Measurements from ENCODE around the gene HEXIM1.
A peak's percentile ranks its signal among the peaks of the same experiment; 100 is the strongest.

Gene HEXIM1

DNA sequence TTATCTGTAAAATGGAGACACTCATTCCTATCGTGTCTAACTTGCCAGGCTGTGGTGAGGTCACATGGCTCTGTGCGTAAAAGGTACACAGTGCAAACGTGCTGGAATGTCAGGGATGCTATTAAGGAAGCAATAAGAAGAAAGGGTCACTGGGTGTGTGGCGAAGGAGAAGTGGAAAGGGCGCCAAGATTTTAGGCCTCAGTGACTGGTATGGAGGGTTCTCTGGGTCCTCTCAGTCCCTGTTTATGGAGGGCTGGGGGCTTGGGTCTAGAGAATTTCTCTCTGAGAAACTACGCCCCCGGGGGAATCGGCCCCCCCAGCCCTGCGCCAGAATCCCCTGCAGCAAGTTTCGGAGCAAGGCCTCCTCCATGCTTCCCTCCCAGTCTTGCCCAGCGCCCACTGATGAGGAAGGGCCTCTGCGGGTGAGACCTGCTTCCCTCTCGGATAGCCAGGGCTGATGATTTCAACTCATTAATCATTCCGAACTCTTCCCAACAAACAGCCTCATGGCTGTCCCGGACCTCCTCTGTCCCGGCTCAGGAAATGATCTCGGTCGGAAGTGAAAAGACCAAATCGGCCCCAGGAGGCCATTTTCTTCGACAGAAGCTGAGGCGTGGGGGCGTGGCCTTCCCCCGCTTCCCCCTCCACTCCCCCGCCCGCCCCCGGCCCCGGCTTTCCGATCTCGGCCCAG lies 1.2 kb upstream of the HEXIM1 start:
- no peak for DNase-seq (ENCODE audit: low spot score)

GRCh38 chr17:45147581-45148182 lies 593 bp upstream of the HEXIM1 start:
- DNase-seq (ENCODE audit: low spot score) = peak; percentile 77

GRCh38 chr17:45149037-45149668 lies 878 bp downstream of the HEXIM1 start:
- peak; percentile 78 for DNase-seq (ENCODE audit: low spot score)

DNA sequence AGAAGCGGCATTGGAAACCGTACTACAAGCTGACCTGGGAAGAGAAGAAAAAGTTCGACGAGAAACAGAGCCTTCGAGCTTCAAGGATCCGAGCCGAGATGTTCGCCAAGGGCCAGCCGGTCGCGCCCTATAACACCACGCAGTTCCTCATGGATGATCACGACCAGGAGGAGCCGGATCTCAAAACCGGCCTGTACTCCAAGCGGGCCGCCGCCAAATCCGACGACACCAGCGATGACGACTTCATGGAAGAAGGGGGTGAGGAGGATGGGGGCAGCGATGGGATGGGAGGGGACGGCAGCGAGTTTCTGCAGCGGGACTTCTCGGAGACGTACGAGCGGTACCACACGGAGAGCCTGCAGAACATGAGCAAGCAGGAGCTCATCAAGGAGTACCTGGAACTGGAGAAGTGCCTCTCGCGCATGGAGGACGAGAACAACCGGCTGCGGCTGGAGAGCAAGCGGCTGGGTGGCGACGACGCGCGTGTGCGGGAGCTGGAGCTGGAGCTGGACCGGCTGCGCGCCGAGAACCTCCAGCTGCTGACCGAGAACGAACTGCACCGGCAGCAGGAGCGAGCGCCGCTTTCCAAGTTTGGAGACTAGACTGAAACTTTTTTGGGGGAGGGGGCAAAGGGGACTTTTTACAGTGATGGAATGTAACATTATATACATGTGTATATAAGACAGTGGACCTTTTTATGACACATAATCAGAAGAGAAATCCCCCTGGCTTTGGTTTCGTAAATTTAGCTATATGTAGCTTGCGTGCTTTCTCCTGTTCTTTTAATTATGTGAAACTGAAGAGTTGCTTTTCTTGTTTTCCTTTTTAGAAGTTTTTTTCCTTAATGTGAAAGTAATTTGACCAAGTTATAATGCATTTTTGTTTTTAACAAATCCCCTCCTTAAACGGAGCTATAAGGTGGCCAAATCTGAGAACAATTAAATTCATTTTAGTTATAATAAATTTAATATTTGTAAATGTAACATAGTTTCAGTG lies 1.7 kb downstream of the HEXIM1 start:
- DNase-seq (ENCODE audit: low spot score) = no peak

DNA sequence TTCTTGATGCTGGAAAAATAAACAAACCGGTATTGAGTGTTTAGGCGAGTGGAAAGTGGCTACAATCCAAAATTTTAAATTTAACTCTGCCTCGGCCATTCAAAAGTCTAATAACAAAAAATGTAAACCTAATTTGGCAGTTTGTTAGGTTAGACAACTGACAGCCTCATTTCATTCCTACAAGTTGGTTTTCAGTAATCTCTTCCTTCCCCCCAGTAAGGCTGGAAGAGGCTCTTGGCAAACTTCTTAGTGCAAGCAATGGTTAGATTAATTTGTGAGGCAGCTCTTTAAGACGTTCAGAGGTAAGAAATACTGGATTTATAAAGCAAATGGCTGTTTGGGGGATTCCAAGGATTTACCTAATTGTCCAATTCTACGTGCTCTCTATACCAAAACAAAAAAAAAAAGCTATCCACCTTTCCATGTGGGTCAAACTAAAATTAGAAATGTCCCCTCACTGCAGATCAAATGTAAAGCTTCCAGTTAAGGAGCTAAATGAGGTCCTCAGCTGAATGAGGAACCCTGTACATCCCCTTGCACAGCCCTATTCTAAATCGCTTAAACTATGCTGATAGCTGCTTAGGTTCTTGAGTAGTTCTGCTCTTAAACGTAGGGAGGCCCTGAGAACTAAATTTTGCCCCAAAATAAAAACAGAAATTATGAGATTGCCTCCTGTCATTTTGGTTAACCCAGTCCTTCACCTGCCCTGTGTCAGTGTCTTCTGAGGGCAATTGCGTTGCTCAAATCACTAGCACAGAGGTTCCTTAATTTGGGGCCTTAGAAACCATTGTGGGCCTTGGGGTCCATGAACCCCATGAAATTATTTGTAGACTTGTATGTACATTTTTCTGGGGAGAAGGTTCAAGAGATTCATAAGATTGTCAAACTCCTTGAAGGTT lies 2.9 kb downstream of the HEXIM1 start:
- no peak for DNase-seq (ENCODE audit: low spot score)

GRCh38 chr17:45155029-45155428 lies 6.8 kb downstream of the HEXIM1 start:
- DNase-seq (ENCODE audit: low spot score) = no peak

DNA sequence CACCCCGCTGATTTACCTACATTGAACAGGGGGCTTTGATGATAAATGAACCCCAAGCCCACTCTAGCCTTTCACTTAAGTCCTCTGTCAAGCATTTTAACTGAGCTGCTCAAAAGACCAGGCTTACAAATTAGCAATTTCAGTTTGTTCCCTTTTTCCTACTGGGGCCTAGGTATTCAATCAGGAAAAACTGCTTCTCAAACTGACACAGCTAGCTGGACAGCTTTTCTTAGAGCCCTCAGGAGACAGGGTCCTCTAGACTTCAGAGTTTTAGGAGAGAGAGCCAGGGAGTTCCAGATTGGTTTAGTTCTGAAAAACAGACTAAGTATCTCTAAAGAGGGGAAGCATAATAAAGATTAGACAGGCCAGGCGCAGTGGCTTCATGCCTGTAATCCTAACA lies 7.2 kb downstream of the HEXIM1 start:
- DNase-seq (ENCODE audit: low spot score) = no peak

- no peak for DNase-seq (ENCODE audit: low spot score)
These were observed 8.0 kb downstream of the HEXIM1 start for GRCh38 chr17:45156242-45156641.

DNA sequence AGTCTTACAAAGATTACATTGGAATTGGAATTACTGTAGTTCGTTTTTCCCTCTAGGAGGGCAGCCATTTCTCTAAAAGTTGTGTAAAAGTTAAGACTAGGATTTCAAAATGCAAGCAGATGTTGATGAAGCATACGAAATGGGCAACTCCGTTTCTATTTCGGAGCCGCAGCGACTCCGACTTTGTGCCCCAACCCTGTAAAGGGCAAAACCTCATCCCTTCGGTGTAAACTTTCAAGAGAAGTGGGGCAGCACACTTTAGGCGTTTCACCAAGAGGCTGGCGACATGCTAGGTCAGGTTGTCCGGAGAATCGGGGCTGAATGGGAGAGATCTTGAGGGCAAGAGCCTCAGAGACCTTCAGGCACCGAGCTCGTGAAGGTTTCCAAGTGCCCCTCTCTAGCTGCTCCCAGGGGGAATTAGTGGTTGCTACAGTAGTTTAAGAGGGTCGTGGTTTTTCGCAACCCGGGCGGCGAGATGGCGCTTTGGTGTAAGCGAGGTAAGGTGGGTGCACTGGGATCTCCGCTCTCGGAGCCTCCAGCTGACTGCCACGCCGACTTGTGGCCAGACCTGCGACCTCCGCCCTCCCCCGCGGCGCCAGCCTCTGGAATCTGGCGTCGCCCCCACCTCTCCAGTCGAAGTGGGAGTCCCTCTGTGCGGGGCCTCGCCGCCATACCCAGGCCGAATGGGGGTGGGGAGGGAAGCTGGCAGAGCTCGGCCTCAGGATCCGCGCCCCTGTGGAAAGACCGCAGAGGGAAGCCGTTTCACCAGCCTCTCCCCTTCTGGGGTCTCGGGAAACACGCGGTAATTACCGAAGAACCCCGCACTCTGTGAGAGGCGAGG lies 12.4 kb downstream of the HEXIM1 start:
- no peak for DNase-seq (ENCODE audit: low spot score)

DNA sequence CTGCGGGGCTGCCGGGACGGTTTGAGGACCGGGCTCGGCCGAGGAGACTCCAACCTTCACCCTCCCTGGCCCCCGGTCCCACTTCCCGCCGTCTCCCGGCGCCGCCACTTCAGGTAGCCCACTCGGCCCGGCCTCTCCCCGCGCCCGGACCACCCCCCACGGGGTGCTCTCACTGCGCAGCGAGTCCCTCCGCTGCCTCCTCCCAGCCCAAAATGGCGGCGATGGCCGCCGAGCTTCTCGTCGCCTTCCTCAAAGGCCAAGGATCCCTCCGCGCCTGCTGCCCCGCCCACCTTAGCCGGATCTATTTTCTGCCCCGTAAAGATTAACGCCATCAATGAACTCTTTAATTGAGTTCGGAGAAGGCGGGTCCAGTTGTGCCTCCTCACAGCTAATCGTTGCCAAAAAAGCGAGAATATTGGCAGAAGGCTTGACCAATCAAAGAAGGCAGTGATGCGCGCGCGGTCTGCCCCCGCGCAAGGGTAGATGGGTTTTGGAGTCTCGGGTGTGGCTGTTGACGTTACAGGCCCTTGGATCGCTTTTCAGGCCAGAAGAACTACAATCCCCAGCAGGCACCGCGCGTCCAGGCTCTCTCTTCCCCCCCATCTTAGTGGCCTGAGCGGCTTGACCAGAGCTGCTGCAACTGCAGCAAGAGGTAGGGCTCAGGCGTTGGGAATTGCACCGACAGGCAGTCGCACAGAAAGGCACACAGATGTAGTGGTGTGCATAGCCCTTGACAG lies 13.2 kb downstream of the HEXIM1 start, which contains the start of gene HEXIM2:
TSS of gene HEXIM2 (plus strand) at position 588 of the 737 bp plus-strand sequence. CDS start 919 bp downstream, outside the sequence.
- DNase-seq (ENCODE audit: low spot score) = peak; percentile 99

DNA sequence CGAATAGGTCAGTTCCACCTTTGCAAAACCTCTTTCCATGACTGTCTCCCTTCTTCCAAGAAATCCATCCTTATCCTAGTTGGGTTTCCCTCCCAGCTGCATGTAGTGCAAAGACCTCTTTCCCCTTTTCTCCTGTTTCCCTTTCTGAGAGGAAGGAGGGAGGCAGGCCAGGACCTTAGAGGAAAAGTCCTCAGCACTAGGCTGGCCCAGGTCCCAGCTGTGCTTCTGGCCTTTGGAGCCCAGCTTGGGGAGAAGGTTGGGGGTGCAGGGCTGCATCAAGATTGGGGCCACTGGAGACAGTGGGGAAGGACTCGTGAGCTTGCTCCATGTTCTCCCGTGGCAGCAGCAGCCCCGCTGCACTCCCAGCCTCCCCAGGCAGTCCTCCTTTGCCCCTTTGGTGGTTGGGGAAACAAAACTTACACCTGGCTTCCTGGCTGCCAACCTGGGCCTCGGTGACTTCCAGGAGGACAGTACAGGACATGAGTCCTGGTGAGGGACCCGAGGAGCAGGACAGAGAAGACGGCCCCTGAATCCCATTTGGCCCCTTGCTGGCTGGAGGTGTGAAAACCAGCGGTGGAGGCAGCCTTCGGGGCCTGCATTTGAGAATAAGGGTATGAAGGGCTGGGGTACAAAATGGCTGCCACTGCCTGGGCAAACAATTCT lies 13.9 kb downstream of the HEXIM1 start:
- no peak for DNase-seq (ENCODE audit: low spot score)

GRCh38 chr17:45164734-45165269 lies 16.5 kb downstream of the HEXIM1 start:
- no peak for DNase-seq (ENCODE audit: low spot score)

- DNase-seq (ENCODE audit: low spot score) = no peak
These were observed 20.9 kb downstream of the HEXIM1 start for GRCh38 chr17:45168991-45169752.

DNA sequence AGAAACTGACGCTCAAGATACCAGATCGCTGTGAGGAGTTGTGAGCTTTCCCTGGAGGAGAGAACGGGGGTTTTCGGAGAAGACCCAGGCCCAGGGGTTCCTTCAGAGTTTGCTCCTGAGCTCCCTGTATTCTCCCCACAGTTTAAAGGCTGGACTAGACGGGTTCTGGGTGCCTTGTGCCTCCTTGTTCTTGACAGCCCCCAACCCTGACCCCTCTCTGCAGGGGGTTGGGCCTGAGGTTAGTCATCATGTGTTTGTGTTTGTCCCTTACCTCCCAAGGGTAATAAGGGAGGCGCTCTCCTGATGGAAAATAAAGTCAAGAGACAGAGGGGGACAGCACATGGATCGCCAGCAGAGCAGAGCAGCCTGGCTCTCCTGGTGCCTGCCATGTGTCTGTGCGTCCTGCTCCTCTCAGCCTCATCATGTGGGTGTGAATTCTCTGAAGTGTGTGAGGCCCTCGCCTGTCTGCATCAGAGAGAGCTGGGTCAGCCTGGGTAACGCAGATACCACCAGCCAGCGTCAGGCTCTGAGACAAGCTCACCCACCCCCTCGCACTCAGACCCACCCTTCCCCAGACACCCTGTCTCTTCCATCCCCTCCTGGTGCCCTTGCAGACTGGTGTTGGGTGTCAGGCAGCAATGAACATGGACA lies 22.1 kb downstream of the HEXIM1 start:
- DNase-seq (ENCODE audit: low spot score) = no peak

- DNase-seq (ENCODE audit: low spot score) = no peak
These were observed 22.7 kb downstream of the HEXIM1 start for GRCh38 chr17:45170931-45171337.

- DNase-seq (ENCODE audit: low spot score) = no peak
These were observed 23.3 kb downstream of the HEXIM1 start for GRCh38 chr17:45171338-45172231.

All from COLO829 (cell line).